ENCODE data around the gene DCAF5.
"Not testable (repeated sequence)": the region's sequence is repeated elsewhere in the genome, so short reads cannot be mapped to it uniquely, and the experiment has no call there.

Gene DCAF5

GRCh38 chr14:69068744-69069421 lies 84.0 kb downstream of the DCAF5 start:
- DNase-seq (ENCODE audit: low read depth): no peak

DNA sequence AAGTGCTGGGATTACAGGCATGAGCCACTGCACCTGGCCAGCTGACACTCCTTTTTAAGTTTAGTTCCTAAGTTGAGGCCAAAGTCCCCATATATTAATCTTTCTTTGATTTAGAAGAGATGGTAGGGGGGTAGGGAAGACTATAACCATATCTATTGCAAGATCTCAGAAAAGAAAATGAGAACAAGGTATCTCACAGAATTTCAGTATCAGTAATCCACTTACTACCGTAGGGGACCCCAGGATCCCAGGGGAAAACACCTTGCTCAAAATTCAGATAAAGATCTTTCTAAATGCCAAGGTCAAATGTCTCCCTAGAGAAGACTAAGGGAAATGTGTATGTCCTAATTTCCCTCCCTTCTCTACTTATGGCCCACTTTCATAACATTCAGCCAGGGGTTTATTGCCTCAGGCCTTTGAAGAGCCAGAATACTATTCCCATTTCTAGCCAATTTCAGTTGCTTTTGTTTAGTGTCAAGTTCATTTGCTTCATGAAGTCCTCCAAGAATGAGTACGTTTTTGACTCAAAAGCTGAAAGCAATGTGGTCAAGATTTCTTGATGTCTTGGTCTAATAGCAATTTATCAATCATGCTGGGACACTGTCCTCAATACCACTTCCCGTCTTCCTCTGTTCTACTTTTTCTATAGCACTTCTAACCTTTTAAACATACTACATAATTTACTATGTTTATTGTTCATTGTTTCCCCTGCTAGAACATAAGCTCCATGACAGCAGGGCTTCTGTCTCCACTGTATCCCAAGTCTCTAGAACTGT lies 86.3 kb downstream of the DCAF5 start:
- no peak for DNase-seq (ENCODE audit: low read depth)

- not testable (repeated sequence) for DNase-seq (ENCODE audit: low read depth)
These were observed 87.0 kb downstream of the DCAF5 start for GRCh38 chr14:69065934-69066333.

DNA sequence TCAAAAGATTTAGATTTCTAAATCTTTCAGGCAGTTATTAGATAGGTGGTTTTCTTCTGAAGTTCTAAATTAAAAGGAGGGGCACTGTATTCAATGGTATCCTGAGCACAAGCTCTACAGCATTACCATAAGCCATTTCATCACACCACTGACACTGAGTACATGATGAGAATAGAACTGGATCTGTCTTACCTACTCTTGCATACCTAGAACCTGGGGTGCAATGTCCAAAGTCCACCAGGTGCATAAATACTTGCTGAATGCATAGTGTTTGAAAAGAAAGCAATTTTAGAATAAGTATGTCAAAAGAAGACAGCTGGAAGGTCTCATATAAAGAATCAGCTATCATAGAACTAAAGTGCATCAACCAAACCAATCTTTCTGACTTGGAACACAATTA lies 88.3 kb downstream of the DCAF5 start:
- DNase-seq (ENCODE audit: low read depth): no peak

DNA sequence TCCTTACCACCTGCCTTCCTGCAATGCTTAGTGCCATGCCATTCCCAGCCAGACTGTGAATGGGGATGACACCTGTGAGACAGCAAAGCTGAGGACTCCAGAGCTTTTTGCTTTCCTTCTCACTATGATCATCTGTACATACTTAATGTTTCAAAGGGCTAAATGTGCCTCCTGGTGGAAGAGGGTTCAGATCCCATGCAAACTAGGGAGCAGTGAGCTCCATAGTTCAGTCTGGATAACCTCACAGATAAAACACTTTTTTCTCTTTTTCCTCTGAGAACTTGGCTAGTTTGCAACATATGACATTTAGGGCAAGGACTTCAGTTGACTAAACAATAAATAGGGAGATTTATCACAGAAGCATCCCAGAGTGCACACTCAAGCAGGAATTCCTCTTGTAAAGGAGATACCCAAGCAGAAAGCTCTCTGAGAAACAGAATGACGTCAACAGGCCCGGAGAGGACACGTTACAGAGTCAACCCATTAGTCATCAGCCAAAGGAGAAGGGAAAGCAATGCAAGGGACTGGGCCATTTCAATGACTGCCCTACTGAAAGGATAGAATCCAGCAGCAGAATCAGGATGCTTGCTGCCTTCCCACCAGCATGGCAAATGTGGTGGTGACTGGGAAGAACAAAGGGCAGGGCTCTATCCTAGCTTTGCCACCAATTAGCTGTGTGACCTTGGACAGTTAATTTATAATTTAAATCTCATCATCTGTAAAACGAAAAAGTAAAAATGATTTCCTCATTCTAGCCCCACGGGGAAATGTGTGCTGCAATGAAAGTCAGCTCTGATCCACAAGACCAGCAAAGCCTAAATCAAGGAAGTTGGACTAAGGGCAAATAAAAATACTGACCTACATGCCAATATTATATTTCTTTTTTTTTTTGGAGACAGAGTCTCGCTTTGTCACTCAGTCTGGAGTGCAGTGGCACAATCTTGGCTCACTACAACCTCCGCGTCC lies 93.0 kb downstream of the DCAF5 start:
- DNase-seq (ENCODE audit: low read depth): no peak

GRCh38 chr14:69055999-69056788 lies 96.7 kb downstream of the DCAF5 start:
- DNase-seq (ENCODE audit: low read depth): no peak

- no peak for DNase-seq (ENCODE audit: low read depth)
These were observed 97.8 kb downstream of the DCAF5 start for GRCh38 chr14:69055125-69055524.

DNA sequence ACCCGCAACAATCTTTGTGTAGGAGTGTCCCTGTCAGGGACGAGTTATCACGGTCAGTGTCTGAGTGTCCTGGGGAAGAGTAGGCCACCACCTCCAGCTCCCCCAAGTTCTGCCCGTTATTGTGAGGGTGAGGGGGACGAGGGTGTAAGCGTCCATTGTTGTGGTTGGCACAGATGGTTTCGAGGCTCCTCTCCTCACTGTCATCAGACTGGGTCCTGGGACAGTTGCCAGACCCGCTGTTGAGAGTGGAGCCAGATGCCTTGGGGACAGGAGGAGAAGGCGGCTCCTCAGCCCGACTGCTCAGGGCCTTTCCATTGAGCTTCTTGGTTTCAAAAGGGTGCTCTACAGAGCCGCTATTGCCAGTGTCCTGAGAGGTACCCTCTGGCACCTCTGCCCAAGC lies 98.9 kb downstream of the DCAF5 start:
- no peak for DNase-seq (ENCODE audit: low read depth)

DNA sequence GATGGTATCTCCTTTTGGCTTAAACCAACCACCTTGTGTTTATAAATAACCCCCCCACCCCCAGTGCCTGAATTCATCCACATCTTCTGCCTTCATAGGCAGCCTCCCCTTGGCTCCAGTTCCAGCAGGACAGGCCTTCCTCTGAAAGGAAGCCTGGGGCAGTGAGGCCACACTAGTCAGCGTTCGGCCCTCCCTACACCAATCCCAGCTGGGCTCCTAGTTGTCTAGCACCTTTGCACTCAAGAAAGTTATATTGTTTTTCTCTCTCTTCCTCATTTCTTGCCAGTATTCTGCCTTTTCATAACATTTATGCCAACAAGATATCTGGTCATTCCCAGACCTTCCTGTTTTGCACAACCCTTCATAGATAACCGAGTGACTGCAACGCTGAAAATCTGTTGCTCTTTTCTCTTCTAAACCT lies 100.7 kb downstream of the DCAF5 start:
- DNase-seq (ENCODE audit: low read depth): no peak

- DNase-seq (ENCODE audit: low read depth): no peak
These were observed 102.4 kb downstream of the DCAF5 start for GRCh38 chr14:69050240-69051184.

- DNase-seq (ENCODE audit: low read depth): no peak
These were observed 103.2 kb downstream of the DCAF5 start for GRCh38 chr14:69049675-69050074.

DNA sequence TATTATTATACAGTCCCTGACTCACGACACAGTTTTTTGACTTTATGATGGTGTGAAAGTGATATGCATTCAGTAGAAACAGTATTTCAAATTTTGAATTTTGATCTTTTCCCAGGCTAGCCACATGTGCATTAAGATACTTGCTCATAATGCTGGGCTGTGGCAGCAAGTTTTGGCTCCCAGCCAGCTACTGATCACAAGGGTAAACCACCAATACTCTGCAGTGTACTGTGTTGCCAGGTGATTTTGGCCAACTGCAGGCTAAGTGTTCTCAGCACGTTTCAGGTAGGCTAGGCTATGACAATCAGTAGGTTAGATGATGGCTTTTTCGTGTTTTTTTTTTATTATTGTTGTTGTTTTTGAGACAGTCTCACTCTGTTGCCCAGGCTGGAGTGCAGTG lies 104.5 kb downstream of the DCAF5 start:
- no peak for DNase-seq (ENCODE audit: low read depth)

DNA sequence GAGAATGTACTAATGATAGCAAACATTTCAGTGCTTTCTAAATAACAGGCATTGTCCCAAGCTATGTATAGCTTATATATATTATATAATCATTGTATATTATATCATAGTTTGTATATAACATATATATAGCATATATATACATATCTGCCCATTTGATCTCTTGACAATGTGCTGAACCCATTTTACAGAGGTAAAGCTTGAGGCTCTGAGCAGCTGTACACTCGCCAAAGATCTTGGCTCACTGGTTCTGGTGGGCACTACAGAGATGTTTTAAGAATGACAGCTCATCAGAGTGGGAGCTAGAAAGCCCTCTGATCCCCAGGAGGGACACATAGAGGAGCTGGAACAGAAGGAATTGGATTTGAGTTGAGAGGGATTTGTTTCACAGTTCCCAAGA lies 105.7 kb downstream of the DCAF5 start:
- DNase-seq (ENCODE audit: low read depth): no peak

- DNase-seq (ENCODE audit: low read depth): no peak
These were observed 106.5 kb downstream of the DCAF5 start for GRCh38 chr14:69046476-69046860.

GRCh38 chr14:69045857-69046475 lies 107.0 kb downstream of the DCAF5 start:
- DNase-seq (ENCODE audit: low read depth): no peak

GRCh38 chr14:69044965-69045555 lies 107.9 kb downstream of the DCAF5 start:
- DNase-seq (ENCODE audit: low read depth): no peak

- no peak for DNase-seq (ENCODE audit: low read depth)
These were observed 108.6 kb downstream of the DCAF5 start for GRCh38 chr14:69044296-69044695.

GRCh38 chr14:69043596-69044260 lies 109.2 kb downstream of the DCAF5 start:
- DNase-seq (ENCODE audit: low read depth): no peak

DNA sequence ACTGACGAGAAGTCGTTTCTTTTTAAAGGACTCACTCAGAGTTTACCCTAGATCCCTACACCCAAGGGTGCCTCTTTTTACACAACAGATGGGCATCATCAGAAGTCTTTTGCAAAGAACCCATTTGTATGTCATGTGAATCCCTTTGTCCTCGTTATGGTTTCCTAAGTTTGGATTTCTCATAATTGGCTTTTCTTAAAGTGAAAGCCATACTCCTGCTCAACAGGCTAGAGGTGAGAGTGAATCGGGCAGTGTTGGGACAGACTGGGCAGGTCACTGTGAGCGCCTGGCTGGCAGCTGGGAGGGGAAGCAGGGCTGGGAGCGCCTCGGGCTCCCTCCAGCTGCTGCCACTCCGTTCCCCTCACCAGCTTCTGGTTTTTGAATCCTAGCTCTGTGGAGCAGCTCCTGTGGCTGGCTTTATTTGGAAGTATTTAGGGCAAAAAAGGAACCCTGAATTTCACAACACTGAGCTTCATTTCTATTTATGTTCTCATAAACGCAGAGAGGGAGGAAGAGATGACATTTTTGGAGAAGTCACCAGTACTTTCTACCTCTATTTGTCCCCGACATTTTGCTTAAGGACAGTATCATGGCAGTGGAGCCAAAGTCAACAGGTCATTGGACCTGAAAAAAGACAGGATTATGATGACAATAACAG lies 110.0 kb downstream of the DCAF5 start:
- no peak for DNase-seq (ENCODE audit: low read depth)

Measured in CMK (cell line).